ENCODE measurements around the gene PRAC1.

The PRAC1 gene

GRCh38 chr17:48729335-48730239, 7.3 kb upstream of the PRAC1 start:
- no peaks in the 10 kb centered on the region for H3K36me3 ChIP-seq (ENCODE audit: insufficient read depth, low read length)
- ATAC-seq (ENCODE audit: insufficient read depth, low read depth) (no peak), DNase-seq (no peak)
- peaks cover 49% of the 10 kb centered on the region for H3K27me3 ChIP-seq (ENCODE audit: insufficient read depth, low read length, poor library complexity)
- H3K4me1 ChIP-seq (ENCODE audit: insufficient read depth, low read length): no peaks in the 10 kb centered on the region
- no peak overlapping the region for H3K9ac ChIP-seq (ENCODE audit: low read depth, low read length)
- no peak overlapping the region for H2AFZ ChIP-seq (ENCODE audit: low read depth, low read length)
- no peak overlapping the region for H3K4me3 ChIP-seq (ENCODE audit: low read depth in 1 of 2, low read length in 2 of 2)
- TF ChIP-seq EZH2 (IDR thresholded peaks at IDR 0.05; ENCODE audit: borderline replicate concordance, low read depth, low read length, severe bottlenecking): no peak
- TF ChIP-seq, protein P1, sequence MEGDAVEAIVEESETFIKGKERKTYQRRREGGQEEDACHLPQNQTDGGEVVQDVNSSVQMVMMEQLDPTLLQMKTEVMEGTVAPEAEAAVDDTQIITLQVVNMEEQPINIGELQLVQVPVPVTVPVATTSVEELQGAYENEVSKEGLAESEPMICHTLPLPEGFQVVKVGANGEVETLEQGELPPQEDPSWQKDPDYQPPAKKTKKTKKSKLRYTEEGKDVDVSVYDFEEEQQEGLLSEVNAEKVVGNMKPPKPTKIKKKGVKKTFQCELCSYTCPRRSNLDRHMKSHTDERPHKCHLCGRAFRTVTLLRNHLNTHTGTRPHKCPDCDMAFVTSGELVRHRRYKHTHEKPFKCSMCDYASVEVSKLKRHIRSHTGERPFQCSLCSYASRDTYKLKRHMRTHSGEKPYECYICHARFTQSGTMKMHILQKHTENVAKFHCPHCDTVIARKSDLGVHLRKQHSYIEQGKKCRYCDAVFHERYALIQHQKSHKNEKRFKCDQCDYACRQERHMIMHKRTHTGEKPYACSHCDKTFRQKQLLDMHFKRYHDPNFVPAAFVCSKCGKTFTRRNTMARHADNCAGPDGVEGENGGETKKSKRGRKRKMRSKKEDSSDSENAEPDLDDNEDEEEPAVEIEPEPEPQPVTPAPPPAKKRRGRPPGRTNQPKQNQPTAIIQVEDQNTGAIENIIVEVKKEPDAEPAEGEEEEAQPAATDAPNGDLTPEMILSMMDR (IDR thresholded peaks at IDR 0.05; ENCODE audit: borderline replicate concordance, extremely low read depth, low read length, poor library complexity, severe bottlenecking): no peak
- no peak overlapping the region for H3K4me2 ChIP-seq (ENCODE audit: insufficient read depth, low read length)
- no peaks in the 10 kb centered on the region for H3K9me3 ChIP-seq (ENCODE audit: insufficient read depth, low read length, severe bottlenecking)
- H4K20me1 ChIP-seq (ENCODE audit: insufficient read depth, low read length): no peaks in the 10 kb centered on the region
- no peaks in the 10 kb centered on the region for H3K79me2 ChIP-seq (ENCODE audit: insufficient read depth, low read length)
- H3K27ac ChIP-seq (ENCODE audit: low read length): no peak overlapping the region

DNA sequence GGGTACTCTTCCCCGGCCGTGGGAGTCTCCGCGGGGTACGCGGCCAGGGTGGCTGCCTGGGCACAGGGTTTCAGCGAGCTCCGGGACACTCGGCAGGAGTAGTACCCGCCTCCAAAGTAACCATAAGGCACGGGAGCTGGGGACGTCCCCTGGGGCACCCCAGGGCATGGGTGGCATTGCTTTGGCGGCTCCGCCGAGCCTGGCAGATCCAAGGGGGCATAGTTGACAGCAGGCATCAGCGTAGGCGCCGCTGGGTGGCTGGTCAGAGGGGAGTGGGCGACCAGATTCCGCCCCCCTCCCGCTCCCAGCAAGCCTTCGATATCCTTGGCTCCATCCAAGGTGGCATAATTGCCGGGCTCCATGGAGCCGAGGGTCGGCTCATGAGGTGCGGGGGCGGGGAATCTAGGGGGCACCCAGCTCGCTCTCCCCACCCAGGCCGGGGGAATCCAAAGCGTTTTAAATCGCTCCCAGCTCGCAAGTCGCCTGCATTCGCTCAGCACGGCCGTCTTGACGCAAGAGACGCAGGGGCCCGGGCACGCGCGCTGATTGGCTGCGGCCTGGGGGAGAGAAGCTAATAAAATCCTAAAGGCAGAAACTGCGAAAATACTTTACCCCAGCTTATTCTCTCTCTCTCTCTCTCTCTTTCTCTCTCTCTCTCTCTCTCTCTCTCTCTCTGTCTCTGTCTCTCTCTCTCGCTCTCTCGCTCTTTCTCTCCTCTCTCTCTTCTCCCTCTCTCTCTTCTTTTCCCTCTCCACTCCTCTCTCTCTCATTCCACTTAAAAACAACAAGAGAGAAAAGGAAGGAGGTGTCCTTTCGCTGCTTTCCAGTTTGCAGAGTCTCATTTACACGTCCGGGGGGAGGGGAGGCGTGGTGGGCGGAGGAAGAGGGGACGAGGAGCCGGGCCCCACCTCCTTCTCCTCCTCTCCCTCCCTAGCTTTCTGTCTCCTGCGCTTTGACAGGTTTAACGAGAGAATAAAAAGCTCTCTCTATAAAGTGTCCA, 6.2 kb upstream of the PRAC1 start, which contains the start of gene HOXB13:
HOXB13 (minus strand) TSS at position 519 of the 1,000 bp plus-strand sequence; CDS start at position 362, 157 bp downstream.
- no peaks in the 10 kb centered on the region for H3K36me3 ChIP-seq (ENCODE audit: insufficient read depth, low read length)
- ATAC-seq (ENCODE audit: insufficient read depth, low read depth) (no peak), DNase-seq (no peak)
- no peak within 1 kb of the TSS for H3K4me2 ChIP-seq (ENCODE audit: insufficient read depth, low read length)
- H3K4me3 ChIP-seq (ENCODE audit: low read depth in 1 of 2, low read length in 2 of 2): no peak within 1 kb of the TSS
- H3K27ac ChIP-seq (ENCODE audit: low read length): no peak within 1 kb of the TSS
- no peak within 1 kb of the TSS for H3K9ac ChIP-seq (ENCODE audit: low read depth, low read length)
- no peaks in the 10 kb centered on the region for H3K9me3 ChIP-seq (ENCODE audit: insufficient read depth, low read length, severe bottlenecking)
- H4K20me1 ChIP-seq (ENCODE audit: insufficient read depth, low read length): no peaks in the 10 kb centered on the region
- no peaks in the 10 kb centered on the region for H3K4me1 ChIP-seq (ENCODE audit: insufficient read depth, low read length)
- no peaks in the 10 kb centered on the region for H3K79me2 ChIP-seq (ENCODE audit: insufficient read depth, low read length)
- peaks cover 46% of the 10 kb centered on the region for H3K27me3 ChIP-seq (ENCODE audit: insufficient read depth, low read length, poor library complexity)
- H2AFZ ChIP-seq (ENCODE audit: low read depth, low read length): no peak within 1 kb of the TSS
- TF ChIP-seq, protein P1 (IDR thresholded peaks at IDR 0.05; ENCODE audit: borderline replicate concordance, extremely low read depth, low read length, poor library complexity, severe bottlenecking): no peak
- no peak for TF ChIP-seq EZH2 (IDR thresholded peaks at IDR 0.05; ENCODE audit: borderline replicate concordance, low read depth, low read length, severe bottlenecking)

DNA sequence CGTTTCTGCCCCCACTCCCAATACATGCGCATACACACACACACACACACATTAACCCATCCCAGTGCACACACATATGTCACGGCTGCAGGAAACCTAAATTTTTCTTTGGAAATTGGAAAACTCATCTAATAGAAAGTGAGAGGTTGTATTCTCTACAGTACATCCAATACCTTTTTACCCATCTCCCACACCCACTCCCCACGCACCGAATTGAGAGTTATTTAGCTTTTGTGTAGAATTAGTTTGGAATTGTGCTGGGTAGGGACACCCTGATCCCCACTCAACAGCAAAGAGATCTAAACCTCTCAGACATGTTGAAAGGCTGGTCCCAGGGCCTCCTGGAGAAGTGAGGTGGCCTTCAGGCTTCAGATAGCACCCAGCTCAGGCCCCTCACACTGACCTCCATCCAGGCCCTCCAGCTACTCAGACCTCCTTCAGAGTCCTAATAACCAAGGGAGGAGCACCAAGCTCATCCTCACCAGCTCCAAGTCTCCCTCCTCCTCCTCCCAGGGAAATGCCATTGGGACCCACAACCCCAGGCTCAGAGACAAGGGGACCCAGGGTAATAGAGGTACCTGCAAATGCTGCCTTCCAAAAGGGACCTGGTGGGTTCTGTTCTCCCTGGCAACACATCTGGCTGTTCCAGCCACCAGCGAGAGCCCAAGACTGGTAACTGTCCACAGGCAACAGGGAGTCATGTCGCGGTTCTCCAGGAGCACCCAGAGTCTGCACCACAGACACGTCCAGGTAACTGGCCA, 5.3 kb upstream of the PRAC1 start:
- no peak overlapping the region for H3K4me2 ChIP-seq (ENCODE audit: insufficient read depth, low read length)
- no peak overlapping the region for H3K27ac ChIP-seq (ENCODE audit: low read length)
- no peak for ATAC-seq (ENCODE audit: insufficient read depth, low read depth)
- H3K9ac ChIP-seq (ENCODE audit: low read depth, low read length): no peak overlapping the region
- no peak for DNase-seq
- H3K36me3 ChIP-seq (ENCODE audit: insufficient read depth, low read length): no peaks in the 10 kb centered on the region
- H3K4me1 ChIP-seq (ENCODE audit: insufficient read depth, low read length): no peaks in the 10 kb centered on the region
- H3K79me2 ChIP-seq (ENCODE audit: insufficient read depth, low read length): no peaks in the 10 kb centered on the region
- H3K27me3 ChIP-seq (ENCODE audit: insufficient read depth, low read length, poor library complexity): peaks cover 37% of the 10 kb centered on the region
- H3K9me3 ChIP-seq (ENCODE audit: insufficient read depth, low read length, severe bottlenecking): no peaks in the 10 kb centered on the region
- H4K20me1 ChIP-seq (ENCODE audit: insufficient read depth, low read length): no peaks in the 10 kb centered on the region
- H3K4me3 ChIP-seq (ENCODE audit: low read depth in 1 of 2, low read length in 2 of 2): no peak overlapping the region
- TF ChIP-seq, protein P1 (IDR thresholded peaks at IDR 0.05; ENCODE audit: borderline replicate concordance, extremely low read depth, low read length, poor library complexity, severe bottlenecking): no peak
- TF ChIP-seq EZH2 (IDR thresholded peaks at IDR 0.05; ENCODE audit: borderline replicate concordance, low read depth, low read length, severe bottlenecking): no peak
- no peak overlapping the region for H2AFZ ChIP-seq (ENCODE audit: low read depth, low read length)
